Gastrocnemius medialis (tissue), 4 donors: ENCODE results near the gene APLNR.

ENCODE experiments used
- CTCF ChIP-seq, 5 experiments: fragments of 450-650 bp in 3 of 5; fragments of 200-600 bp in 2 of 5; sonication (generic) in 2 of 5; IDR thresholded peaks in 4 of 5; conservative IDR thresholded peaks in 1 of 5; 1 replicate in 4 of 5; 2 replicates in 1 of 5; pipeline ENCODE4 v1.5.1; 2016 to 2019; ENCODE audit warnings: antibody characterized with exemption in 5 of 5, mild to moderate bottlenecking in 3 of 5, moderate library complexity in 3 of 5
- POLR2A ChIP-seq, 2 donors: fragments of 450-650 bp; IDR thresholded peaks; one replicate each; pipeline ENCODE4 v1.6.1; 2017; ENCODE audit warnings: antibody characterized with exemption in 2 of 2, mild to moderate bottlenecking in 2 of 2, moderate library complexity in 2 of 2

GRCh38 chr11:57230316-57230715 is 6.7 kb downstream of the APLNR start:
- TF ChIP-seq CTCF (IDR thresholded peaks at IDR 0.05 in 4 of 5, conservative IDR thresholded peaks at IDR 0.05 in 1 of 5) (no peak), POLR2A (IDR thresholded peaks at IDR 0.05) (no peak)
